Measurements from ENCODE around the gene FBXL14.
A peak's percentile ranks its signal among the peaks of the same experiment; 100 is the strongest.

Gene FBXL14

DNA sequence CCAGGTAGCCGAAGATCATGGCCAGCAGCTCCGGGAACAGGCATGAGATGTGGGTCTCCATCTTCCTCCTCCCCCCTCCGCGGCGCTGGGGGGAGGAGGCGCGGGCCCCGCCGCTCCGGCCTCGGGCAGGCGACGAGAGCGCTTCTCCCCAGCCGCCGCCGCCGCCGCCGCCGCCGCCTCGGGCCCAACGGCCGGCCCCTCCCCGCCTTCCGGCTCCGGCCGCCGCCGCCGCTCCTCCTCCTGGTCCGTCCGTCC is 448 bp downstream of the FBXL14 start:
- peak overlapping the region; percentile 66 for H3K4me3 ChIP-seq (ENCODE audit: low read depth, low read length)
- no peak for DNase-seq (ENCODE audit: low read depth)
- TF ChIP-seq CTCF (IDR thresholded peaks at IDR 0.05; ENCODE audit: insufficient read depth, low read depth, low read length, missing control alignments) = no peak

DNA sequence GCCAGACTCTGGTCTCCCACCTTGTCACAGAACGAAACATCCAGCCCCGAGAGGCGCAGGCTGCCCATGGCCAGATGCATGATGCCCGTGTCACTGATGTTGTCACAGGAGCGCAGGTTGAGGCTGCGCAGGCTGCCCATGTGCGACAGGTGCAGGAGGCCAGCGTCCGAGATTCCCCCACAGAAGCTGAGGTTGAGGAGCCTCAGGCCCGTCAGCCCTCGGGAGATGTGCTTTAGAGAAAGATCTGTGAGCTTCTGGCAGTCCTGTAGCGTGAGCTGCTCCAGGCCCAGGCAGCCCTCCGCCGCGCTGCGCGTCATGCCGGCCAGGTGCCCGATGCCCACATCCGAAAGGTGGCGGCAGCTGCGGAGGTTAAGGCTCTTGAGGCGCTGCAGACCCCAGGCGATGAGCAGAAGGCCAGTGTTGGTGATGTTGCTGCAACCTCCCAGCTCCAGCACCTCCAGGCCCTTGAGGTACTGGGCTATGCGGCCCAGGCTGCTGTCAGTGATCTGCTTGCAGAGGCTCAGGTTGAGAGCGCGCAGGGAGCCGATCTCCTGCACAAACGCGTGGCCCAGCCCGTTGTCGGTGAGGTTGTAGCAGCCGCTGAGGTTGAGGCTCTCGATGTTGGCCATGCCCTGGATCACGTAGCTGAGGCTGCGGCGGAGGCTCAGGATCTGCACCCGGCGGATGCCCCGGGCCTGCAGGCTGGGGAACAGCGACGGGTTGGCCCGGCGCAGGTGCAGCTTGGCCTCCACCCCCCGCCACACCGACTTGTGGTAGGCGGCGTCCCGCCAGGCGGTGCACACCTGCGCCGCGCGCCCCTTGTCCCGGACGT is 991 bp downstream of the FBXL14 start:
- no peak for TF ChIP-seq CTCF (IDR thresholded peaks at IDR 0.05; ENCODE audit: insufficient read depth, low read depth, low read length, missing control alignments)
- peak; percentile 61 for DNase-seq (ENCODE audit: low read depth)
- peak overlapping the region; percentile 66 for H3K4me3 ChIP-seq (ENCODE audit: low read depth, low read length)

DNA sequence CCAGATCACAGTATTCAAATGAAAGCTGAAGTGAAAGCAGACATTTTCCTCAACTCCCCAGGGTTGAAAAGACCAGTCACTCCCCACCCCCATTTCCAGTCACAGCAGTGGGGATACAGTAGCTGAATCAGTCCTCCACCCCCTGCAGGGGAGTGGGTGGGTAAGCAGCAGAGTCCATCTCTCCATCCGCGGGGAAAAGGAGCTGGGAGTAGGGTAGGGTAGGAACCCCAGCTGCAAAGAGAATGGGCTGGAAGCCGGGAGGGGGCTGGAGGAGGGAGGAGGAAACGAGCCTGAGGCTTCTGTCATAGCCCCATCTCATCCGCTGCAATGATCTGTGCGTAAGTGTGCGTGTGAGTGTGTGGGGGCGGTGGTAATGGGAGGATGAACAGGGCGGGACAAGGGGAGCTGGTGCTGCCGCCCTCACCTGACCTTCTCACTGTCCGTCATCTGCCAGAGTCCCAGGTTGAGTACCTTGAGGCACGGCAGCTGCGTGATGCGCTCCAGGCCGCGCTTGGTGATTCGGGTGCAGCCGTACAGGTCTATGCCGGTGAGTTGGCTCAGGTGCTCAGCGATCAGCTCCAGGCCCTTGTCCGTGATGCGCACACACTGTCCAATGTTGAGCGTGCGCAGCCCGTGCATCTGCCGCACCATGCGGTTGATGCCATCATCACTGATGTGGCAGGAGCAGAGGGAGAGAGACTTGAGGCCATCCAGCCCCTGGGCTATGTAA is 1.8 kb downstream of the FBXL14 start:
- no peak for TF ChIP-seq CTCF (IDR thresholded peaks at IDR 0.05; ENCODE audit: insufficient read depth, low read depth, low read length, missing control alignments)
- peak overlapping the region; percentile 66 for H3K4me3 ChIP-seq (ENCODE audit: low read depth, low read length)
- peak; percentile 80 for DNase-seq (ENCODE audit: low read depth)

DNA sequence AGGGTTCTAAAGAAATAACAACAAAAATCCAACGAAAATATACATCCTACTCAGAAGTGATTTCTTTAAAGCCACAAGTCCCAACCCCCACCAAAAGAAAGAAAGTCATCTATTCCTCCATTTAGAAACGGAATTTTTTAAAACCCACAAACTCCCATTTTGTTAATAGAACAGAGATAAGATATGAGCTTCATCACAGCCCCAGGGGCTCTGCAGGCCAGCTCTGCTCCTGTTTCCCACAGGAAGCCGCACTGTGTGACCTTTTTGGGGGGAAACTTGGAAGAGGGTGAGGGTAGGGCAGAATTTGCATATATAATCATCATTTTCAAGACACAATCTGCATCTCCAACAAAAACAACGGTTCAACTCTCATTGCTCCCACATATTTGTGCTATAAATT is 2.8 kb downstream of the FBXL14 start:
- no peak for TF ChIP-seq CTCF (IDR thresholded peaks at IDR 0.05; ENCODE audit: insufficient read depth, low read depth, low read length, missing control alignments)
- H3K4me3 ChIP-seq (ENCODE audit: low read depth, low read length) = peak overlapping the region; percentile 66
- no peak for DNase-seq (ENCODE audit: low read depth)

GRCh38 chr12:1591034-1591433 is 3.3 kb downstream of the FBXL14 start:
- no peak for TF ChIP-seq CTCF (IDR thresholded peaks at IDR 0.05; ENCODE audit: insufficient read depth, low read depth, low read length, missing control alignments)
- peak; percentile 42 for DNase-seq (ENCODE audit: low read depth)
- H3K4me3 ChIP-seq (ENCODE audit: low read depth, low read length) = peak overlapping the region; percentile 66; the same call in 1 of the 2 replicates

DNA sequence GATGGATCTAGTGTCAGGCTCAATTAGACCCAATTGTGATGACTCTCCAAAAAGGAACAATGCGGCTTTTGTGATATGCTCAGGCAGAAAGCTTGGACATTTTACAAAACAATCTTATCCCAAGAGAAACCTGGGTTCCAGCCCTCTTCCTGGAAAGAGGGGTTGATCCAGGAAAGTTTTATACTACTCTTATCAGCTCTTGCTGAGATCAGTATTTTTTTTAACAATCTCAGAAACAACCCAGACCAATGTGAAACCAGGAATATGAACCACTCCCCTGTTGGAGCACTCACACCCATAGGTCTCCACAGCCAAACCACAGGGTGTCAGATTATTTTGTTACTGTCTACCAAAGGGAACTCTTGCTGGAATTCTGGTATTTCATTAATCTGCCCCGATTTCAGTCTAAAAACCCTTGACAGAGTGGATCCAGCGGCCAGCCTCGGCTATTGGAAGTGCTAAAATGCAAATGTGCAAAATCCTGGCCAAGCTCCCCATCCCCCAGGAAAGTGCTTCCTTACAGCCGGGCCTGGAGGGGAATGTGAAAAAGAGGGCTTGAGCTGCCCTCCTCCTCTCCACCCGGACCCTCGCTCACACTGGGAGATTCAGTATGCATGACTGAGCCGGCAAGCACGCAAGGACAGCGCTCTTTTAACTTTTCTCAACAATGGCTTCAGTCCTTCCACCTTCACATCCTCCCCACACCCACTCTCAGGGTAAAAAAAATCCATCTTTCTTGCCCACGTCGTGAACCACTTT is 4.0 kb downstream of the FBXL14 start:
- peak overlapping the region; percentile 66; the same call in 1 of the 2 replicates for H3K4me3 ChIP-seq (ENCODE audit: low read depth, low read length)
- no peak for TF ChIP-seq CTCF (IDR thresholded peaks at IDR 0.05; ENCODE audit: insufficient read depth, low read depth, low read length, missing control alignments)
- DNase-seq (ENCODE audit: low read depth) = no peak
